RWPE2 (cell line): ENCODE measurements around the gene WNT9A.

Experiments used
- ATAC-seq: fragments of 200-7000 bp; cut with Tn5 transposase; 3 replicates; pipeline ENCODE4 v1.9.1; 2021; ENCODE audit warnings: low read depth
- DNase-seq: peaks from one replicate; pipeline ENCODE4 v3.0.0-alpha.2; 2020; ENCODE audit warnings: low spot score
- H3K27ac ChIP-seq: fragments of 450-650 bp; 2 replicates; pipeline ENCODE4 v1.5.1; 2017; ENCODE audit warnings: mild to moderate bottlenecking; ENCODE audit not compliant: poor library complexity, severe bottlenecking
- H3K27me3 ChIP-seq: fragments of 250-450 bp; sonication (Bioruptor Pico); 2 replicates; pipeline ENCODE4 v1.5.1; 2021; ENCODE audit warnings: mild to moderate bottlenecking, moderate library complexity; ENCODE audit not compliant: insufficient read depth, poor library complexity, severe bottlenecking
- H3K36me3 ChIP-seq: fragments of 250-450 bp; sonication (Bioruptor Pico); 2 replicates; pipeline ENCODE4 v1.5.1; 2020; ENCODE audit warnings: low read depth, mild to moderate bottlenecking, moderate library complexity
- H3K4me1 ChIP-seq: fragments of 250-450 bp; sonication (Bioruptor Pico); 2 replicates; pipeline ENCODE4 v1.5.1; 2021; ENCODE audit warnings: mild to moderate bottlenecking, moderate library complexity; ENCODE audit not compliant: insufficient read depth, poor library complexity, severe bottlenecking
- H3K4me3 ChIP-seq: fragments of 250-450 bp; sonication (Bioruptor Pico); 2 replicates; pipeline ENCODE4 v1.5.1; 2021; ENCODE audit warnings: mild to moderate bottlenecking, moderate library complexity; ENCODE audit not compliant: severe bottlenecking
- H3K9me3 ChIP-seq: fragments of 250-450 bp; sonication (Bioruptor Pico); 2 replicates; pipeline ENCODE4 v1.5.1; 2021; ENCODE audit warnings: mild to moderate bottlenecking, moderate library complexity; ENCODE audit not compliant: severe bottlenecking
- CTCF ChIP-seq: fragments of 450-650 bp; IDR thresholded peaks from one replicate; pipeline ENCODE4 v1.5.1; 2017; ENCODE audit warnings: mild to moderate bottlenecking, moderate library complexity; ENCODE audit not compliant: poor library complexity, severe bottlenecking

WNT9A gene

DNA sequence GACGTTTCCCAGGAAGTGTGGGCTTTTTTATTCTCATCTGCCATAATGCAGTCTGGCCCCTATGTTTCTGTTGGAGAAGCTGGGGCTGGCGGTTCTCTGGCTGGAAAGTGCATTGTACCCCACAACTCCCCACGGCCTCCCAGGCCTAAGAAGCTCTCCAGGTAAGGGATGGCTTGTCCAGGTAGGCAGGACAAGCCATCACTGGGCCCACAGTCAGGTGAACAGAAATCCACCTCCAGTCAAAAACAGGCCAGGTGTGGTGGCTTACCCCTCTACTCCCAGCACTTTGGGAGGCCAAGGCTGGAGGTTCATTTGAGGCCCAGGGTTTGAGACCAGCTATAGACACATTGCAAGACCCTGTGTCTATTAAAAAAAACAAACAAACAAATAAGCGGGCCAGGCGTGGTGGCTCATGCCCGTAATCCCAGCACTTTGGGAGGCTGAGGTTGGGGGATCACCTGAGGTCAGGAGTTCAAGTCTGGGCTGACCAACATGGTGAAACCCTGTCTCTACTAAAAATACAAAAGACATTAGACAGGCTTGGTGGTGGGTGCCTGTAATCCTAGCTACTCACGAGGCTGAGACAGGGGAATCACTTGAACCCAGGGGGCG, 3.1 kb upstream of the WNT9A start:
- DNase-seq (peak; percentile 16), ATAC-seq (no peak)
- Histone ChIP-seq H3K9me3 (no peaks in the 10 kb centered on the region), H3K36me3 (no peaks in the 10 kb centered on the region), H3K27ac (no peak overlapping the region), H3K4me1 (no peaks in the 10 kb centered on the region), H3K27me3 (no peaks in the 10 kb centered on the region), H3K4me3 (no peak overlapping the region)
- TF ChIP-seq CTCF: no peak

GRCh38 chr1:227949954-227950734, 2.4 kb upstream of the WNT9A start:
- H3K4me1 ChIP-seq: no peaks in the 10 kb centered on the region
- H3K4me3 ChIP-seq: no peak overlapping the region
- H3K36me3 ChIP-seq: no peaks in the 10 kb centered on the region
- H3K27me3 ChIP-seq: no peaks in the 10 kb centered on the region
- no peak for TF ChIP-seq CTCF
- H3K27ac ChIP-seq: no peak overlapping the region
- ATAC-seq (no peak), DNase-seq (peak; percentile 21)
- no peaks in the 10 kb centered on the region for H3K9me3 ChIP-seq

DNA sequence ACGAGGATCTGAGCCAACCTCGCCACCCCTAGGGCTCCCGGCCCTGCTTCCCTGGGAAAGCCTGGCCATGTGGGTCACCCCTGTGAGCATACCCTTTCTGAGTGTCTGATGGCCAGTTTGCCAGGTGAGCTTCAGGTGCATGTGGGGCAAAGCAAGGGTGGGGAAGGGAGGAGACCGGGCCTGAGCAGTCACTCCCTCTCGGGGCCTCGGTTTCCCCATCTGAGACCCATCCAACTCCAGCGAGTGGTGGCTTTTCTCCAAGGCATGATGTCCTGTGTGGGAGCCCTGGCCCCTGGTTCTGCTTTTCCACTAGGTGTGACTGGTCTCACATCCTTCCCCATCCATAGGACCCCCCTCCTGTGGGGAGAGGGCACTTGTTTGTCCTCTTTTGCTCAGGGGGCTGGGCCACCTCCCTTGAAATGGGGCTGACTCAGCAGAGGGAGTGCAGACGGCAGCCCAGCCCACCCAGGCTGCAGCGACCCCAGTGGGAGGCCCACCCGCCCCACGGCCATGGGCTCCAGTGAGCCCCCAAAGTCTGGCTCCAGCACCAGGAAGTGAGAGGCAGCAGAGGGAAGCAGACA, 1.7 kb upstream of the WNT9A start:
- no peak overlapping the region for H3K4me3 ChIP-seq
- TF ChIP-seq CTCF: no peak
- ATAC-seq (no peak), DNase-seq (peak; percentile 19)
- no peaks in the 10 kb centered on the region for H3K4me1 ChIP-seq
- H3K27me3 ChIP-seq: no peaks in the 10 kb centered on the region
- no peaks in the 10 kb centered on the region for H3K9me3 ChIP-seq
- no peak overlapping the region for H3K27ac ChIP-seq
- no peaks in the 10 kb centered on the region for H3K36me3 ChIP-seq

GRCh38 chr1:227948493-227949260, 945 bp upstream of the WNT9A start:
- Histone ChIP-seq H3K27me3 (no peaks in the 10 kb centered on the region), H3K4me3 (peak overlapping the region; percentile 43), H3K27ac (peak overlapping the region; percentile 44), H3K9me3 (no peaks in the 10 kb centered on the region), H3K36me3 (no peaks in the 10 kb centered on the region), H3K4me1 (no peaks in the 10 kb centered on the region)
- no peak for TF ChIP-seq CTCF
- DNase-seq (peak; percentile 13), ATAC-seq (no peak)
